H9 (cell line): Measurements from ENCODE around the gene FNDC7. TPM values are rescaled to one million over a fixed set of nuclear protein-coding genes. Genes with fewer than 3 reads are reported as not detected.

Experiments used
- DNase-seq: peaks from one replicate; pipeline ENCODE4 v3.0.0-alpha.2; 2017
- H2AFZ ChIP-seq: one replicate; pipeline ENCODE4 v1.6.1; 2013; ENCODE audit warnings: mild to moderate bottlenecking, low read length, control low read depth, moderate library complexity
- H2AK5ac ChIP-seq: 2 replicates; pipeline ENCODE4 v1.6.1; 2013; ENCODE audit warnings: low read length, control low read depth, mixed read lengths; ENCODE audit not compliant: insufficient read length
- H2BK120ac ChIP-seq: one replicate; pipeline ENCODE4 v1.6.1; 2013; ENCODE audit warnings: low read depth, mild to moderate bottlenecking, low read length, control low read depth, inconsistent platforms; ENCODE audit not compliant: poor library complexity, severe bottlenecking
- H2BK12ac ChIP-seq: 2 replicates; pipeline ENCODE4 v1.6.1; 2013; ENCODE audit warnings: low read length, control low read depth, mixed read lengths, low read depth; ENCODE audit not compliant: insufficient read length
- H2BK15ac ChIP-seq: 2 replicates; pipeline ENCODE4 v1.6.1; 2013; ENCODE audit warnings: low read depth, low read length, control low read depth
- H2BK20ac ChIP-seq: one replicate; pipeline ENCODE4 v1.6.1; 2013; ENCODE audit warnings: low read depth, mild to moderate bottlenecking, low read length, control low read depth, inconsistent platforms; ENCODE audit not compliant: poor library complexity, severe bottlenecking
- H2BK5ac ChIP-seq: 2 replicates; pipeline ENCODE4 v1.6.1; 2013; ENCODE audit warnings: low read length, control low read depth, mixed read lengths; ENCODE audit not compliant: insufficient read length
- H3K14ac ChIP-seq: 2 replicates; pipeline ENCODE4 v1.6.1; 2013; ENCODE audit warnings: low read length, control low read depth; ENCODE audit not compliant: insufficient read depth
- H3K18ac ChIP-seq: 2 replicates; pipeline ENCODE4 v1.6.1; 2013; ENCODE audit warnings: low read depth, mild to moderate bottlenecking, mixed read lengths, low read length, control low read depth; ENCODE audit not compliant: insufficient read length
- H3K23ac ChIP-seq: 2 replicates; pipeline ENCODE4 v1.6.1; 2013; ENCODE audit warnings: low read length, control low read depth, mixed read lengths, low read depth; ENCODE audit not compliant: insufficient read length
- H3K23me2 ChIP-seq: 2 replicates; pipeline ENCODE4 v1.6.1; 2013; ENCODE audit warnings: low read depth, mild to moderate bottlenecking, mixed read lengths, low read length, control low read depth; ENCODE audit not compliant: insufficient read length, poor library complexity, severe bottlenecking
- H3K27ac ChIP-seq: 2 replicates; pipeline ENCODE4 v1.5.1; 2013; ENCODE audit warnings: low read length, control low read depth, mixed read lengths, low read depth; ENCODE audit not compliant: insufficient read length
- H3K27me3 ChIP-seq: 2 replicates; pipeline ENCODE4 v1.6.1; 2013; ENCODE audit warnings: low read length, control low read depth, inconsistent platforms; ENCODE audit not compliant: insufficient read depth
- H3K4ac ChIP-seq: 2 replicates; pipeline ENCODE4 v1.6.1; 2013; ENCODE audit warnings: low read depth, mild to moderate bottlenecking, control low read depth, inconsistent platforms, low read length, moderate library complexity
- H3K4me1 ChIP-seq: 2 replicates; pipeline ENCODE4 v1.6.1; 2013; ENCODE audit warnings: low read length, control low read depth, inconsistent platforms; ENCODE audit not compliant: insufficient read depth
- H3K4me2 ChIP-seq: 2 replicates; pipeline ENCODE4 v1.6.1; 2013; ENCODE audit warnings: low read length, control low read depth, mixed read lengths; ENCODE audit not compliant: insufficient read length, insufficient read depth
- H3K56ac ChIP-seq: 2 replicates; pipeline ENCODE4 v1.6.1; 2013; ENCODE audit warnings: low read depth, mild to moderate bottlenecking, mixed read lengths, low read length, control low read depth; ENCODE audit not compliant: insufficient read length
- H3K79me1 ChIP-seq: 2 replicates; pipeline ENCODE4 v1.6.1; 2013; ENCODE audit warnings: low read depth, mild to moderate bottlenecking, moderate library complexity, low read length, control low read depth, inconsistent platforms; ENCODE audit not compliant: insufficient read depth, poor library complexity, severe bottlenecking
- H3K79me2 ChIP-seq: 2 replicates; pipeline ENCODE4 v1.6.1; 2013; ENCODE audit warnings: low read length, control low read depth, inconsistent platforms; ENCODE audit not compliant: insufficient read depth
- H3K9ac ChIP-seq: 2 replicates; pipeline ENCODE4 v1.6.1; 2013; ENCODE audit warnings: low read length, control low read depth, mixed read lengths; ENCODE audit not compliant: insufficient read length; ENCODE audit errors: extremely low read depth
- H3K9me3 ChIP-seq: one replicate; pipeline ENCODE4 v1.6.1; 2013; ENCODE audit warnings: low read depth, low read length, inconsistent platforms; ENCODE audit not compliant: control insufficient read depth
- H3T11ph ChIP-seq: one replicate; pipeline ENCODE4 v1.6.1; 2013; ENCODE audit warnings: mild to moderate bottlenecking, low read length, control low read depth, inconsistent platforms
- H4K20me1 ChIP-seq: one replicate; pipeline ENCODE4 v1.6.1; 2013; ENCODE audit not compliant: control insufficient read depth, insufficient read length, insufficient read depth
- H4K5ac ChIP-seq: 2 replicates; pipeline ENCODE4 v1.6.1; 2013; ENCODE audit warnings: low read depth, mild to moderate bottlenecking, mixed read lengths, low read length, control low read depth; ENCODE audit not compliant: insufficient read length
- H4K8ac ChIP-seq: replicated peaks from 2 replicates; pipeline ENCODE4 v1.6.1; 2013; ENCODE audit warnings: low read length, control low read depth, mixed read lengths, low read depth; ENCODE audit not compliant: insufficient read length
- H4K91ac ChIP-seq: 2 replicates; pipeline ENCODE4 v1.6.1; 2013; ENCODE audit warnings: low read depth, mild to moderate bottlenecking, moderate library complexity, mixed read lengths, low read length, control low read depth; ENCODE audit not compliant: insufficient read length
- H3K27ac Mint-ChIP-seq, 3 experiments: 2 replicates in 2 of 3; 3 replicates in 1 of 3; pipeline ENCODE4 v1.8.0; 2020 to 2021; ENCODE audit warnings: mixed read lengths in 3 of 3, mild to moderate bottlenecking in 1 of 3, moderate library complexity in 1 of 3
- H3K27me3 Mint-ChIP-seq: 2 replicates; pipeline ENCODE4 v1.8.0; 2021; ENCODE audit warnings: low read depth, mild to moderate bottlenecking, moderate library complexity, mixed read lengths
- H3K36me3 Mint-ChIP-seq, 3 experiments: 2 replicates in 2 of 3; 3 replicates in 1 of 3; pipeline ENCODE4 v1.8.0; 2020 to 2021; ENCODE audit warnings: low read depth in 3 of 3, mixed read lengths in 3 of 3; ENCODE audit not compliant: insufficient read depth in 1 of 3
- H3K4me1 Mint-ChIP-seq, 2 experiments: 2 replicates each; pipeline ENCODE4 v1.8.0; 2020; ENCODE audit warnings: mixed read lengths in 2 of 2
- H3K4me3 Mint-ChIP-seq, 2 experiments: 2 replicates in 1 of 2; 3 replicates in 1 of 2; pipeline ENCODE4 v1.8.0; 2020 to 2021; ENCODE audit warnings: mild to moderate bottlenecking in 2 of 2, mixed read lengths in 2 of 2, moderate library complexity in 1 of 2
- H3K9me3 Mint-ChIP-seq, 2 experiments: 2 replicates in 1 of 2; 3 replicates in 1 of 2; pipeline ENCODE4 v1.8.0; 2020; ENCODE audit warnings: mild to moderate bottlenecking in 2 of 2, mixed read lengths in 2 of 2, moderate library complexity in 1 of 2
- CTCF ChIP-seq: fragments of 200-600 bp; sonication (generic); conservative IDR thresholded peaks from 3 replicates; pipeline ENCODE4 v1.8.0; 2021; ENCODE audit warnings: antibody characterized with exemption, mild to moderate bottlenecking
- WGBS: extraction: QIAGEN DNeasy Blood & Tissue Kit; methylation state at CpG from one replicate; pipeline ENCODE4 v1.1.7; 2013; ENCODE audit warnings: missing lambda C conversion rate, low lambda C conversion rate, mixed read lengths; ENCODE audit not compliant: insufficient read length; ENCODE audit errors: extremely low coverage; 5-methylcytosine and 5-hydroxymethylcytosine counted together
- total RNA-seq: library from RNA; stranded (reverse); gene quantifications from 2 replicates; pipeline ENCODE4 v1.2.1, GENCODE V29; 2021

Gene FNDC7
- total RNA-seq, 1 experiment from 2014 or later: 0.13 TPM

- Histone ChIP-seq H3K4me2 (no peak overlapping the region), H3K27ac (no peak overlapping the region)
- WGBS: no CpG with 5 or more reads among the region's 2 CpGs
Measured at GRCh38 chr1:108704496-108704895, 8.2 kb upstream of the FNDC7 start.

More at GRCh38 chr1:108704496-108704895, 8.2 kb upstream of the FNDC7 start:
- Histone ChIP-seq H4K91ac (no peak overlapping the region), H2BK5ac (no peak overlapping the region), H3K27me3 (no peaks in the 10 kb centered on the region), H4K8ac (no peak overlapping the region), H3K14ac (no peak overlapping the region), H2BK120ac (no peak overlapping the region), H4K20me1 (no peaks in the 10 kb centered on the region), H4K5ac (no peak overlapping the region), H3K9me3 (no peaks in the 10 kb centered on the region), H3K23ac (no peak overlapping the region), H2AK5ac (no peak overlapping the region), H3K18ac (no peak overlapping the region), H3K4ac (no peak overlapping the region), H3K4me1 (no peaks in the 10 kb centered on the region), H3K56ac (no peak overlapping the region), H3K79me2 (no peaks in the 10 kb centered on the region), H2AFZ (no peak overlapping the region), H2BK12ac (no peak overlapping the region), H3K79me1 (no peaks in the 10 kb centered on the region), H2BK20ac (no peak overlapping the region), H3K23me2 (no peaks in the 10 kb centered on the region), H2BK15ac (no peak overlapping the region), H3K9ac (no peak overlapping the region), H3T11ph (no peak overlapping the region)
- no peak for TF ChIP-seq CTCF
- Mint-ChIP-seq H3K4me1 (peaks cover 0 to 6% of the 10 kb centered on the region in 2 experiments; a peak in 2 of 4 replicates), H3K27me3 (no peaks in the 10 kb centered on the region; the same call in 1 of the 2 replicates), H3K4me3 (no peak overlapping the region), H3K27ac (no peak overlapping the region), H3K36me3 (peaks cover 5 to 29% (median 14%) of the 10 kb centered on the region in 3 experiments; a peak in 6 of 7 replicates), H3K9me3 (no peaks in the 10 kb centered on the region)
- DNase-seq: no peak
